Measurements from ENCODE around the gene SLC39A10.

The SLC39A10 gene

DNA sequence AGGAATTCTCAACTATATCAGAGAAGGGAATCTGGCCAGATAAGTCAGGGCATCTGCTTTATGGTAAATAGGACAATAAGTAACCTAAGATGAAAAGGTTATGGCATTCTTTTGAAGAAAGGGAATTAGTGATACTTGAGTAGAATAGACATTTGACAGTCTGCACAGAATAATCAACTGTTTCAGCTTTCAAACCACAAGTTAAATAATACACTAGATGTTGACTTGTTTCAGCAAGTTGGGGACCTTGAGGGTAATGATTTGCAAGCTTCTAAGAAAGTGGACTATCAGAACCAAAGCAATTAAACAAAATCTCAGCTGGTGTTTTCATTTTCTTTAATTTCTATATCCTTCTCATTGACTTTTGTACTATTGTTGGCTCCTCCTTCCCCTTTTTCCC is 54.5 kb downstream of the SLC39A10 start:
- TF ChIP-seq, protein P1, sequence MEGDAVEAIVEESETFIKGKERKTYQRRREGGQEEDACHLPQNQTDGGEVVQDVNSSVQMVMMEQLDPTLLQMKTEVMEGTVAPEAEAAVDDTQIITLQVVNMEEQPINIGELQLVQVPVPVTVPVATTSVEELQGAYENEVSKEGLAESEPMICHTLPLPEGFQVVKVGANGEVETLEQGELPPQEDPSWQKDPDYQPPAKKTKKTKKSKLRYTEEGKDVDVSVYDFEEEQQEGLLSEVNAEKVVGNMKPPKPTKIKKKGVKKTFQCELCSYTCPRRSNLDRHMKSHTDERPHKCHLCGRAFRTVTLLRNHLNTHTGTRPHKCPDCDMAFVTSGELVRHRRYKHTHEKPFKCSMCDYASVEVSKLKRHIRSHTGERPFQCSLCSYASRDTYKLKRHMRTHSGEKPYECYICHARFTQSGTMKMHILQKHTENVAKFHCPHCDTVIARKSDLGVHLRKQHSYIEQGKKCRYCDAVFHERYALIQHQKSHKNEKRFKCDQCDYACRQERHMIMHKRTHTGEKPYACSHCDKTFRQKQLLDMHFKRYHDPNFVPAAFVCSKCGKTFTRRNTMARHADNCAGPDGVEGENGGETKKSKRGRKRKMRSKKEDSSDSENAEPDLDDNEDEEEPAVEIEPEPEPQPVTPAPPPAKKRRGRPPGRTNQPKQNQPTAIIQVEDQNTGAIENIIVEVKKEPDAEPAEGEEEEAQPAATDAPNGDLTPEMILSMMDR (IDR thresholded peaks at IDR 0.05; ENCODE audit: low read depth, low read length): no peak
- DNase-seq (ENCODE audit: extremely low read depth, low read depth): no peak

GRCh38 chr2:195716466-195716865 is 59.4 kb downstream of the SLC39A10 start:
- DNase-seq (ENCODE audit: extremely low read depth, low read depth): no peak
- TF ChIP-seq, protein P1 (IDR thresholded peaks at IDR 0.05; ENCODE audit: low read depth, low read length): no peak

DNA sequence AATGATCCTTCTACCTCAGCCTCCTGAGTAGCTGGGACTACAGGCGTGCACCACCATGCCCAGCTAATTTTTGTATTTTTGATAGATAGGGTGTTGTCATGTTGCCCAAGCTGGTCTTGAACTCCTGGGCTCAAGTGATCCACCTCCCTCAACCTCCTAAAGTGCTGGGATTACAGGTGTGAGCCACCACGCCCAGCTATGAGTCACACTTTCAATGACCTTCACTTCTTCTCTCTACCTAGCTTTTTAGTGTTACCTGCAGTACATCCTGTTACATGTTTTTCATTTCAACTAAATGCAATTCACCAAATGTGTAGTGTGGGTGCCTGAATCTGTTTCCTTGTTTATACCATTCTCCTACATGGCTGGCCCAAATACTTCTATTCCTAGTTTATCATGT is 64.0 kb downstream of the SLC39A10 start:
- DNase-seq (ENCODE audit: extremely low read depth, low read depth): no peak
- TF ChIP-seq, protein P1 (IDR thresholded peaks at IDR 0.05; ENCODE audit: low read depth, low read length): no peak

GRCh38 chr2:195722075-195722474 is 65.0 kb downstream of the SLC39A10 start:
- no peak for DNase-seq (ENCODE audit: extremely low read depth, low read depth)
- TF ChIP-seq, protein P1 (IDR thresholded peaks at IDR 0.05; ENCODE audit: low read depth, low read length): no peak

- DNase-seq (ENCODE audit: extremely low read depth, low read depth): no peak
- TF ChIP-seq, protein P1 (IDR thresholded peaks at IDR 0.05; ENCODE audit: low read depth, low read length): no peak
Measured at GRCh38 chr2:195727106-195727505, 70.1 kb downstream of the SLC39A10 start.

- TF ChIP-seq, protein P1 (IDR thresholded peaks at IDR 0.05; ENCODE audit: low read depth, low read length): no peak
- DNase-seq (ENCODE audit: extremely low read depth, low read depth): no peak
Measured at GRCh38 chr2:195730912-195731311, 73.9 kb downstream of the SLC39A10 start.

DNA sequence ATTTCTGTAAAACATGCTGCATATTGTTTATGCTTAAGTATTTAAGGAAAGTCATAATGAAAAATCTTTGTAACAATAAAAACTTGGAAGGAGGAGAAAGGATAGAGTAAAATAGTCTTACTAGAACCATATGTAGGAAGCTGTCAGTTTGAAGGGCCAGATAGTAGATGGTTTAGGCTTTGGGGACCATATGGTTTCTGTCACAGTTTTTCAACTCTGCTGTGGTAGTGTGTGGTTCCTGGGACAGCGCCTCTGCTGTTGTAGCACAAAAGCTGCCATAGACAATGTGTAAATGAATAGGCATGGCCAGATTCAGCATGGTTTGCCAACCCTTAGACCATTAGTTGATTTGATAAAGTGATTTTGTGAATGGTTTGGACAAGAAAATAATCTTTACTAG is 75.5 kb downstream of the SLC39A10 start:
- TF ChIP-seq, protein P1 (IDR thresholded peaks at IDR 0.05; ENCODE audit: low read depth, low read length): no peak
- DNase-seq (ENCODE audit: extremely low read depth, low read depth): no peak
